Adrenal gland (tissue), 12 donors: Measurements from ENCODE around the gene SERAC1. TPM values are rescaled to one million over a fixed set of nuclear protein-coding genes. Genes with fewer than 3 reads are reported as not detected.

Source experiments
- DNase-seq, 7 donors: peaks; one replicate each; pipeline ENCODE4 v3.0.0-alpha.2; 2019 to 2020
- H3K27ac ChIP-seq, 5 donors: fragments of 200-600 bp; sonication (generic) in 4 of 5; 1 replicate in 3 of 5; 2 replicates in 2 of 5; pipeline versions ENCODE4 v1.5.1 to v1.8.0; 2016 to 2020; ENCODE audit warnings: mild to moderate bottlenecking in 1 of 5
- H3K27me3 ChIP-seq: fragments of 200-600 bp; 2 replicates; pipeline ENCODE4 v1.8.0; 2021
- H3K36me3 ChIP-seq, 2 donors: fragments of 200-600 bp; replicated peaks in 1 of 2; 1 replicate in 1 of 2; 2 replicates in 1 of 2; pipeline versions ENCODE4 v1.5.1 to v1.8.0; 2018 to 2022
- H3K4me1 ChIP-seq, 2 donors: fragments of 200-600 bp; replicated peaks in 1 of 2; 1 replicate in 1 of 2; 2 replicates in 1 of 2; pipeline versions ENCODE4 v1.5.1 to v1.8.0; 2018 to 2021
- H3K4me3 ChIP-seq, 4 donors: fragments of 200-600 bp; sonication (generic) in 3 of 4; one replicate each; pipeline ENCODE4 v1.5.1; 2016 to 2018
- H3K9me3 ChIP-seq, 3 donors: fragments of 200-600 bp; sonication (generic) in 1 of 3; replicated peaks in 1 of 3; 1 replicate in 2 of 3; 2 replicates in 1 of 3; pipeline versions ENCODE4 v1.5.1 to v1.8.0; 2016 to 2021
- POLR2A ChIP-seq, 2 donors: fragments of 450-650 bp; IDR thresholded peaks; one replicate each; pipeline ENCODE4 v1.6.1; 2017; ENCODE audit warnings: antibody characterized with exemption in 2 of 2, mild to moderate bottlenecking in 2 of 2, moderate library complexity in 1 of 2
- WGBS, 4 donors: extraction: QIAGEN DNeasy Blood & Tissue Kit in 2 of 4; methylation state at CpG; one replicate each; pipeline versions ENCODE4 v1.1.5 to v1.1.7; 2013 to 2017; 5-methylcytosine and 5-hydroxymethylcytosine counted together
- intact Hi-C, 2 donors: fragments of 100-400 bp; cut with DNase I; formaldehyde crosslinking; loops; one replicate each; pipeline versions ENCODE4 v1.14.1 to v1.15.0; 2022 to 2023
- polyA plus RNA-seq, 3 donors: library from polyadenylated mRNA; stranded (reverse); fragments of 200-250 nt in 2 of 3; fragments of 350-450 nt in 1 of 3; fragmentation: Illumina TruSeq in 1 of 3; extraction: RNeasy Lipid Tissue Mini Kit (QIAGEN cat#74804) in 1 of 3; gene quantifications; one replicate each; pipeline ENCODE4 v1.2.3, GENCODE V29; 2013 to 2014
- total RNA-seq, 9 donors: library from RNA; depleted of rRNA in 4 of 9; stranded (reverse); fragments of >200 nt in 4 of 9; fragments of 120-200 nt in 1 of 9; fragmentation: NEBNext Ultra II Directional in 1 of 9; extraction: Animal tissue kit (Norgen Biotek cat#: 25700) in 1 of 9; gene quantifications; one replicate each; pipeline versions ENCODE4 v1.1.0 to v1.2.4, GENCODE V29; 2013 to 2023
- TF ChIP-seq, protein P1 (sequence below), 6 experiments: fragments of 450-650 bp in 4 of 6; fragments of 200-600 bp in 2 of 6; sonication (generic) in 1 of 6; IDR thresholded peaks; 1 replicate in 5 of 6; 2 replicates in 1 of 6; pipeline versions ENCODE4 v1.5.1 to v1.8.0; 2016 to 2021; ENCODE audit warnings: antibody characterized with exemption in 6 of 6, mild to moderate bottlenecking in 2 of 6, moderate library complexity in 1 of 6
- donor health status: healthy with polysubstance abuse.
- donor health status: Bipolar disorder and iron deficiency.
- donor health status: DM: yes; HTN: yes; CAD: no.
- donor health status: DM: no; HTN: no; CAD: no.
- donor health status: DM: no; HTN: no; CAD: no.
- donor health status: DM: yes; HTN: yes; CAD: no.

Gene SERAC1
- total and polyA plus RNA-seq, 12 donors: 5.0 to 20.0 (median 17.1) TPM

- TF ChIP-seq, protein P1, sequence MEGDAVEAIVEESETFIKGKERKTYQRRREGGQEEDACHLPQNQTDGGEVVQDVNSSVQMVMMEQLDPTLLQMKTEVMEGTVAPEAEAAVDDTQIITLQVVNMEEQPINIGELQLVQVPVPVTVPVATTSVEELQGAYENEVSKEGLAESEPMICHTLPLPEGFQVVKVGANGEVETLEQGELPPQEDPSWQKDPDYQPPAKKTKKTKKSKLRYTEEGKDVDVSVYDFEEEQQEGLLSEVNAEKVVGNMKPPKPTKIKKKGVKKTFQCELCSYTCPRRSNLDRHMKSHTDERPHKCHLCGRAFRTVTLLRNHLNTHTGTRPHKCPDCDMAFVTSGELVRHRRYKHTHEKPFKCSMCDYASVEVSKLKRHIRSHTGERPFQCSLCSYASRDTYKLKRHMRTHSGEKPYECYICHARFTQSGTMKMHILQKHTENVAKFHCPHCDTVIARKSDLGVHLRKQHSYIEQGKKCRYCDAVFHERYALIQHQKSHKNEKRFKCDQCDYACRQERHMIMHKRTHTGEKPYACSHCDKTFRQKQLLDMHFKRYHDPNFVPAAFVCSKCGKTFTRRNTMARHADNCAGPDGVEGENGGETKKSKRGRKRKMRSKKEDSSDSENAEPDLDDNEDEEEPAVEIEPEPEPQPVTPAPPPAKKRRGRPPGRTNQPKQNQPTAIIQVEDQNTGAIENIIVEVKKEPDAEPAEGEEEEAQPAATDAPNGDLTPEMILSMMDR (IDR thresholded peaks at IDR 0.05): no peak
- no peak for TF ChIP-seq POLR2A (IDR thresholded peaks at IDR 0.05)
- peak in 1 of 7 donors; percentile 47 for DNase-seq
- Histone ChIP-seq H3K27me3 (no peaks in the 10 kb centered on the region), H3K27ac (peak overlapping the region; percentile 34 to 88 (median 84)), H3K36me3 (peaks cover 0 to 8% of the 10 kb centered on the region in 2 donors), H3K9me3 (no peaks in the 10 kb centered on the region), H3K4me3 (no peak overlapping the region), H3K4me1 (peaks cover 27 to 28% of the 10 kb centered on the region in 2 donors)
- intact Hi-C loops: no loop called here
- 77 to 83% methylated on average over 5 of the region's 5 CpGs; no CpG with 5 or more reads in 2 of the 4 donors for WGBS, 4 donors
These were observed 106.7 kb downstream of the SERAC1 start for GRCh38 chr6:158061361-158061708.

DNA sequence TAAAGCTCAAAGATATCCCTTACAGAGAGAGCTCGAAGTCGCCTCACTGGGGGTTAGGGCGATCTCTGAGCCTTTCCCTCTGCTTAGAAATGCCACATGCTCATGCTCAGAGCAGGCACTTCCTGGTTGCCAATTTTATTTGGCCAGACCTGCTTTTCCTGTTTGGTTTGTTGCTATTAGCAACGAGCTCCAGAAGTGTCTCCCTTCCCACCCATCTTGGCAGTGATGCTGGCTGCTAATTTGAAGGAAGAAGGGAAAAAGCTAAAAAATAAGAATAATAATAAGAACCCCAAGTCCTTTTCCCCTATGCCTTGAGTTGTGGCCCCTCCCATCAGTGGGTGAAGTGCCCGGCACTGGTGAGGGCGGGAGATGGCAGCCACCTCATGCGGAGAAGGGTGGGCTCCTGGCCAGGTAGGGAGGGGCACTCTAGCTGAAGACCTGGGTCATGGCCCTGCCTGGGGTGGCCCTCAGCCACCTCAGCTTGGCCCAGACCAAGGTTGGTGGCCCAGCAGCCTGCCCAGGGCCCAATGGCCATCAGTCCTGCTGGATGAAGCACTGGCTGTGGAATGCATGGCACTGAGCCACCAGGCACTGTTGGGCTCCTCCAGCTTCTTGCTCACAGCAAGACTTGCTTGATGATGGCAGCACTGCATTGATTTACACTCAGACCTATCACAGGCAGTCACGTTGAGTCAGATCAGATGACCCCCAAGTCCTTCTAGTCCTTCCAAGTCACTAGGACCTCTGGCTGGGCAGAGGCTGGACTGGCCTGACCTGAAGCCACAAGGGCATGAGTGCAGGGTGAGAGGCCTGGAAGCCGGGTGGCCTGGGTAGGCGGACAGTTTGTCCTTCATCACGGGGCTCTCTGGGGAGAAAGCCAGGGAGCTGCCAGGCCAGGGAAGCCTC, 107.4 kb downstream of the SERAC1 start:
- Histone ChIP-seq H3K36me3 (peaks cover 0 to 8% of the 10 kb centered on the region in 2 donors), H3K4me1 (peaks cover 27 to 28% of the 10 kb centered on the region in 2 donors), H3K27ac (peak overlapping the region; percentile 61 to 88 (median 84)), H3K9me3 (no peaks in the 10 kb centered on the region), H3K4me3 (no peak overlapping the region), H3K27me3 (no peaks in the 10 kb centered on the region)
- DNase-seq: peak; percentile 93 to 99 (median 98)
- intact Hi-C loops: no loop called here
- peak in 1 of 2 donors; percentile 61 for TF ChIP-seq POLR2A (IDR thresholded peaks at IDR 0.05)
- TF ChIP-seq, protein P1 (IDR thresholded peaks at IDR 0.05): no peak
- WGBS, 4 donors: 16 to 38% (median 25%) methylated on average over 7 to 11 of the region's 11 CpGs

Other genes starting within 250 kb of the SERAC1 start
- gene SYNJ2, start 186.4 kb downstream of the SERAC1 start, total RNA-seq: 10 to 100 TPM in 8 of 9 donors, 1 to 10 TPM in 1; 1.6 to 20.5 (median 16.0) TPM
- gene SYNJ2, start 186.4 kb downstream of the SERAC1 start, polyA plus RNA-seq: 1 to 10 TPM; 5.9 to 6.8 (median 6.6) TPM
- gene GTF2H5, start 88 bp upstream of the SERAC1 start, total RNA-seq: 10 to 100 TPM in 6 of 9 donors, 1 to 10 TPM in 3; 6.1 to 52.6 (median 38.8) TPM
- 10 to 100 TPM in 2 of 3 donors, 1 to 10 TPM in 1; 8.6 to 46.1 (median 26.2) TPM for gene GTF2H5, start 88 bp upstream of the SERAC1 start, polyA plus RNA-seq
- gene TULP4, start 144.2 kb upstream of the SERAC1 start, total RNA-seq: 10 to 100 TPM; 22.5 to 89.6 (median 62.6) TPM
- 1 to 10 TPM; 1.9 to 9.0 (median 7.9) TPM for gene TULP4, start 144.2 kb upstream of the SERAC1 start, polyA plus RNA-seq